K562 (cell line): ENCODE data around the gene SUCO. TPM values are rescaled to one million over a fixed set of nuclear protein-coding genes. Genes with fewer than 3 reads are reported as not detected.

Experiments used
- ATF7 ChIP-seq: fragments of 450-650 bp; IDR thresholded peaks from 2 replicates; pipeline ENCODE4 v1.7.1; 2014; ENCODE audit warnings: mild to moderate bottlenecking, moderate library complexity
- BCLAF1 ChIP-seq, 2 experiments: fragments of 450-650 bp in 1 of 2; IDR thresholded peaks; 2 replicates each; pipeline ENCODE4 v1.6.1; 2011 to 2017; ENCODE audit warnings: low read depth in 2 of 2, antibody characterized with exemption in 1 of 2, borderline replicate concordance in 1 of 2, low read length in 1 of 2, mild to moderate bottlenecking in 1 of 2, mixed read lengths in 1 of 2; ENCODE audit not compliant: control insufficient read depth in 1 of 2
- CBFA2T3 ChIP-seq: fragments of 450-650 bp; IDR thresholded peaks from 2 replicates; pipeline ENCODE4 v1.6.1; 2017
- CHD7 ChIP-seq: fragments of 200-600 bp; sonication (generic); IDR thresholded peaks from one replicate; pipeline ENCODE4 v1.6.1; 2012; ENCODE audit warnings: mild to moderate bottlenecking, low read depth, low read length, inconsistent platforms
- CREB3L1 ChIP-seq: fragments of 450-650 bp; IDR thresholded peaks from 2 replicates; pipeline ENCODE4 v1.6.1; 2014; ENCODE audit warnings: low read depth, mild to moderate bottlenecking, moderate library complexity, borderline replicate concordance
- ELK1 ChIP-seq: sonication (generic); formaldehyde crosslinking; IDR thresholded peaks from 2 replicates; pipeline ENCODE4 v1.8.1; 2022; ENCODE audit warnings: missing genetic modification reagents
- SMARCA4 ChIP-seq: fragments of 450-650 bp; IDR thresholded peaks from 2 replicates; pipeline ENCODE4 v1.6.1; 2016
- THAP7 ChIP-seq: fragments of 250-450 bp; sonication (Bioruptor Pico); IDR thresholded peaks from 2 replicates; pipeline ENCODE4 v1.5.0; 2021
- polyA plus RNA-seq, 8 experiments: library from polyadenylated mRNA; depleted of rRNA in 4 of 8; stranded (reverse) in 5 of 8; unstranded in 3 of 8; fragments of >200 nt; fragmentation: Nextera tagmentation in 2 of 8; fragmentation: Illumina TruSeq in 1 of 8; extraction: Ambion mirVana in 2 of 8; extraction: Trizol in 1 of 8; gene quantifications; 2 replicates each; pipeline versions ENCODE4 v1.2.1 to v1.2.3, GENCODE V29; 2011 to 2014; ENCODE audit warnings: inconsistent platforms in 1 of 8, missing spikeins in 1 of 8
- total RNA-seq, 7 experiments: library from RNA; depleted of rRNA in 6 of 7; stranded (reverse); fragments of >200 nt in 6 of 7; fragmentation: Illumina TruSeq in 2 of 7; extraction: Trizol in 2 of 7; gene quantifications; 2 replicates each; pipeline versions ENCODE4 v1.2.1 to v1.2.3, GENCODE V29; 2011 to 2021; ENCODE audit warnings: low replicate concordance in 1 of 7

The SUCO gene
- total and polyA plus RNA-seq, 9 of the 15 experiments (the other 6 are each of a cell fraction or from before 2014, with no cell fraction given) = 2.5 to 20.6 (median 14.3) TPM

GRCh38 chr1:172531412-172532182 lies 1.4 kb upstream of the SUCO start (continued):
- TF ChIP-seq CHD7 = no peak
- TF ChIP-seq ATF7 = no peak
- TF ChIP-seq ELK1 (CRISPR knock-in tag) = no peak
- 0 out of 2 replicates have a peak, but pooled peaks have one; percentile 43 for TF ChIP-seq CBFA2T3
- no peak for TF ChIP-seq SMARCA4
- TF ChIP-seq CREB3L1 = no peak
- TF ChIP-seq THAP7 (CRISPR knock-in tag) = 0 out of 2 replicates have a peak, but pooled peaks have one; percentile 11
- TF ChIP-seq BCLAF1 (IDR thresholded peaks at IDR 0.05; ENCODE audit: borderline replicate concordance in 1 of 2, control insufficient read depth in 1 of 2, low read depth in 2 of 2, low read length in 1 of 2) = 0 out of 4 replicates have a peak, but pooled peaks of 1 of the 2 experiments have one; percentile 36
